Gastrocnemius medialis (tissue), 4 donors: Measurements from ENCODE around the gene PIK3R1. TPM values are rescaled to one million over a fixed set of nuclear protein-coding genes. Genes with fewer than 3 reads are reported as not detected.

ENCODE experiments used
- ATAC-seq, 2 donors: fragments of 150-250 bp; one replicate each; pipeline ENCODE4 v1.9.1; 2016
- DNase-seq, 2 donors: peaks; one replicate each; pipeline ENCODE4 v3.0.0-alpha.2; 2019
- H3K27ac ChIP-seq, 4 donors: fragments of 200-600 bp; sonication (generic); 1 replicate in 1 of 4; 2 replicates in 3 of 4; pipeline ENCODE4 v1.5.1; 2016 to 2018; ENCODE audit warnings: mild to moderate bottlenecking in 2 of 4, moderate library complexity in 1 of 4
- H3K27me3 ChIP-seq, 3 donors: fragments of 200-600 bp; sonication (generic) in 2 of 3; 1 replicate in 1 of 3; 2 replicates in 2 of 3; pipeline versions ENCODE4 v1.5.1 to v1.6.0; 2016 to 2019; ENCODE audit warnings: mild to moderate bottlenecking in 1 of 3, moderate library complexity in 1 of 3
- H3K36me3 ChIP-seq, 2 donors: fragments of 200-600 bp; sonication (generic) in 1 of 2; one replicate each; pipeline ENCODE4 v1.5.1; 2017 to 2018
- H3K4me1 ChIP-seq, 2 donors: fragments of 200-600 bp; sonication (generic) in 1 of 2; one replicate each; pipeline ENCODE4 v1.5.1; 2016 to 2017; ENCODE audit warnings: mild to moderate bottlenecking in 2 of 2
- H3K4me3 ChIP-seq, 4 donors: fragments of 200-600 bp; sonication (generic) in 3 of 4; 1 replicate in 1 of 4; 2 replicates in 3 of 4; pipeline ENCODE4 v1.5.1; 2016 to 2019; ENCODE audit warnings: mild to moderate bottlenecking in 2 of 4
- H3K9me3 ChIP-seq, 3 donors: fragments of 200-600 bp; sonication (generic) in 2 of 3; 1 replicate in 1 of 3; 2 replicates in 2 of 3; pipeline ENCODE4 v1.5.1; 2016 to 2019
- CTCF ChIP-seq, 5 experiments: fragments of 450-650 bp in 3 of 5; fragments of 200-600 bp in 2 of 5; sonication (generic) in 2 of 5; IDR thresholded peaks in 4 of 5; conservative IDR thresholded peaks in 1 of 5; 1 replicate in 4 of 5; 2 replicates in 1 of 5; pipeline ENCODE4 v1.5.1; 2016 to 2019; ENCODE audit warnings: antibody characterized with exemption in 5 of 5, mild to moderate bottlenecking in 3 of 5, moderate library complexity in 3 of 5
- POLR2A ChIP-seq, 2 donors: fragments of 450-650 bp; IDR thresholded peaks; one replicate each; pipeline ENCODE4 v1.6.1; 2017; ENCODE audit warnings: antibody characterized with exemption in 2 of 2, mild to moderate bottlenecking in 2 of 2, moderate library complexity in 2 of 2
- in situ Hi-C, 4 donors: fragments of 200-750 bp; cut with MboI; loops; one replicate each; pipeline versions ENCODE4 v1.15.0 to v1.8.0; 2017; ENCODE audit warnings: low sequenced_read_pairs in 4 of 4
- intact Hi-C: fragments of 100-400 bp; cut with DNase I; formaldehyde crosslinking; loops from one replicate; pipeline ENCODE4 v1.15.1; 2023; ENCODE audit warnings: low total_unique reads
- total RNA-seq, 4 donors: library from RNA; depleted of rRNA; stranded (reverse); fragments of >200 nt; gene quantifications; one replicate each; pipeline versions ENCODE4 v1.1.0 to v1.2.3, GENCODE V29; 2016

PIK3R1 gene
- total RNA-seq, 4 donors from 2014 or later: 87.2 to 129 (median 100) TPM

- peaks cover 49% of the 10 kb centered on the region in 2 donors for H3K4me1 ChIP-seq
- peaks cover 0 to 25% of the 10 kb centered on the region in 2 donors for H3K36me3 ChIP-seq
- in situ Hi-C loops: loop anchor here (5.0 to 25.0 kb wide), 7 partner anchors 171 to 679 kb away; no protein-coding TSS in a partner anchor
Measured at GRCh38 chr5:68285851-68286611, 70.5 kb downstream of the PIK3R1 start.

GRCh38 chr5:68286612-68286912 lies 71.0 kb downstream of the PIK3R1 start:
- Histone ChIP-seq H3K27me3 (no peaks in the 10 kb centered on the region), H3K4me1 (peaks cover 54 to 55% of the 10 kb centered on the region in 2 donors), H3K27ac (peak overlapping the region; percentile 88 to 91 (median 90)), H3K4me3 (no peak overlapping the region), H3K36me3 (peaks cover 0 to 20% of the 10 kb centered on the region in 2 donors), H3K9me3 (no peaks in the 10 kb centered on the region)
- intact Hi-C loops (loop anchor here (1.0 to 5.0 kb wide), 3 partner anchors 174 to 676 kb away; no protein-coding TSS in a partner anchor), in situ Hi-C loops (loop anchor here (5.0 to 25.0 kb wide), 7 partner anchors 171 to 678 kb away; no protein-coding TSS in a partner anchor)
- TF ChIP-seq POLR2A (IDR thresholded peaks at IDR 0.05) (no peak), CTCF (IDR thresholded peaks at IDR 0.05 in 4 of 5, conservative IDR thresholded peaks at IDR 0.05 in 1 of 5) (no peak)
- DNase-seq (no peak), ATAC-seq (no peak)

More at GRCh38 chr5:68285851-68286611, 70.5 kb downstream of the PIK3R1 start:
- no peak for ATAC-seq
- Histone ChIP-seq H3K4me3 (no peak overlapping the region), H3K9me3 (no peaks in the 10 kb centered on the region), H3K27ac (peak overlapping the region; percentile 88 to 91 (median 90)), H3K27me3 (no peaks in the 10 kb centered on the region)
- TF ChIP-seq POLR2A (IDR thresholded peaks at IDR 0.05) (no peak), CTCF (IDR thresholded peaks at IDR 0.05 in 4 of 5, conservative IDR thresholded peaks at IDR 0.05 in 1 of 5) (peak; percentile 66 to 81 (median 74))
- intact Hi-C loops: loop anchor here (1.0 to 5.0 kb wide), 3 partner anchors 174 to 676 kb away; no protein-coding TSS in a partner anchor
- no peak for DNase-seq

GRCh38 chr5:68287631-68287975 lies 72.0 kb downstream of the PIK3R1 start:
- DNase-seq: no peak
- peak overlapping the region; percentile 88 to 91 (median 90) for H3K27ac ChIP-seq
- peaks cover 0 to 12% of the 10 kb centered on the region in 2 donors for H3K36me3 ChIP-seq
- no peaks in the 10 kb centered on the region for H3K27me3 ChIP-seq
- in situ Hi-C loops: loop anchor here (5.0 to 25.0 kb wide), 7 partner anchors 170 to 677 kb away; no protein-coding TSS in a partner anchor
- H3K9me3 ChIP-seq: no peaks in the 10 kb centered on the region
- intact Hi-C loops: loop anchor here (5.0 kb wide), 1 partner anchor 515 kb away; no protein-coding TSS in a partner anchor
- ATAC-seq: no peak
- TF ChIP-seq CTCF (IDR thresholded peaks at IDR 0.05 in 4 of 5, conservative IDR thresholded peaks at IDR 0.05 in 1 of 5) (no peak), POLR2A (IDR thresholded peaks at IDR 0.05) (no peak)
- H3K4me3 ChIP-seq: peak overlapping the region; percentile 59 to 65 (median 64)
- peaks cover 64 to 65% of the 10 kb centered on the region in 2 donors for H3K4me1 ChIP-seq

- intact Hi-C loops: loop anchor here (1.0 to 5.0 kb wide), 3 partner anchors 55 to 514 kb away; partner anchors contain the start of gene PIK3R1
- H3K27me3 ChIP-seq: no peaks in the 10 kb centered on the region
- H3K4me3 ChIP-seq: peak overlapping the region; percentile 59 to 65 (median 64)
- DNase-seq: peak; percentile 71 to 85
- TF ChIP-seq POLR2A (IDR thresholded peaks at IDR 0.05) (peak; percentile 8 to 43), CTCF (IDR thresholded peaks at IDR 0.05 in 4 of 5, conservative IDR thresholded peaks at IDR 0.05 in 1 of 5) (no peak)
- H3K9me3 ChIP-seq: no peaks in the 10 kb centered on the region
- peaks cover 69 to 70% of the 10 kb centered on the region in 2 donors for H3K4me1 ChIP-seq
- peak overlapping the region; percentile 88 to 91 (median 90) for H3K27ac ChIP-seq
- peak; percentile 81 to 85 for ATAC-seq
- peaks cover 0 to 14% of the 10 kb centered on the region in 2 donors for H3K36me3 ChIP-seq
- in situ Hi-C loops: loop anchor here (5.0 to 25.0 kb wide), 7 partner anchors 169 to 677 kb away; no protein-coding TSS in a partner anchor
Measured at GRCh38 chr5:68287976-68288706, 72.6 kb downstream of the PIK3R1 start.
